ENCODE data around the gene OSBPL3.

DNA sequence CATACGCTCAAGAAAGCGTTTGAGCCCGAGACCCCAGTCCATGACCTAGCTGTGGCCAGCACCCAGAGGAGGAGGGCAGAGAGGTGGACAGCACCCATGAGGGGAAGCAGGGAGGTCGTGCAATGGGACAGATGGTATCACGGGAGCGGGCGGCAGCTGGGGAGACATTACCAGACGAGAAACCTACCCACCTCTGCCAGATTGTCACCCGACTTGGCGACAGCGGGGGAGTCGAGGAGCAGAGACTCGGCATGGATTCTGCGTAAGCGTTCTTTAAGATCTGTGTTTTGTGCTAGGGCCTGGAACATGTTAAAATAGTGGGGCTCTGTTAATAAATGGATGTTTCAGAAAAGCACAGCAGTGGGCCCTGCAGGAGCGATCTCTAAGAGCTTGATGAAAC, 131.1 kb downstream of the OSBPL3 start:
- TF ChIP-seq EZH2phosphoT487 (IDR thresholded peaks at IDR 0.05) (no peak), EZH2 (IDR thresholded peaks at IDR 0.05) (no peak)
- TF ChIP-seq, protein P1, sequence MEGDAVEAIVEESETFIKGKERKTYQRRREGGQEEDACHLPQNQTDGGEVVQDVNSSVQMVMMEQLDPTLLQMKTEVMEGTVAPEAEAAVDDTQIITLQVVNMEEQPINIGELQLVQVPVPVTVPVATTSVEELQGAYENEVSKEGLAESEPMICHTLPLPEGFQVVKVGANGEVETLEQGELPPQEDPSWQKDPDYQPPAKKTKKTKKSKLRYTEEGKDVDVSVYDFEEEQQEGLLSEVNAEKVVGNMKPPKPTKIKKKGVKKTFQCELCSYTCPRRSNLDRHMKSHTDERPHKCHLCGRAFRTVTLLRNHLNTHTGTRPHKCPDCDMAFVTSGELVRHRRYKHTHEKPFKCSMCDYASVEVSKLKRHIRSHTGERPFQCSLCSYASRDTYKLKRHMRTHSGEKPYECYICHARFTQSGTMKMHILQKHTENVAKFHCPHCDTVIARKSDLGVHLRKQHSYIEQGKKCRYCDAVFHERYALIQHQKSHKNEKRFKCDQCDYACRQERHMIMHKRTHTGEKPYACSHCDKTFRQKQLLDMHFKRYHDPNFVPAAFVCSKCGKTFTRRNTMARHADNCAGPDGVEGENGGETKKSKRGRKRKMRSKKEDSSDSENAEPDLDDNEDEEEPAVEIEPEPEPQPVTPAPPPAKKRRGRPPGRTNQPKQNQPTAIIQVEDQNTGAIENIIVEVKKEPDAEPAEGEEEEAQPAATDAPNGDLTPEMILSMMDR (IDR thresholded peaks at IDR 0.05): no peak

Data from neural progenitor cell (in vitro differentiated cells).